ENCODE measurements around the gene ATG13. TPM values are rescaled to one million over a fixed set of nuclear protein-coding genes. Genes with fewer than 3 reads are reported as not detected.
A peak's percentile ranks its signal among the peaks of the same experiment; 100 is the strongest.
"Not testable (repeated sequence)": the region's sequence is repeated elsewhere in the genome, so short reads cannot be mapped to it uniquely, and the experiment has no call there.

Gene ATG13
- total and polyA plus RNA-seq, 4 donors = 40.7 to 74.0 (median 69.8) TPM

GRCh38 chr11:46700241-46701077 is 83.1 kb downstream of the ATG13 start, which contains the start of the genes ARHGAP1 and ZNF408:
ARHGAP1 (minus strand) TSS chr11:46700619; CDS start chr11:46696107, 4,512 bp downstream.
ZNF408 (plus strand) TSS chr11:46701031; CDS start chr11:46701048, 17 bp downstream.
- H3K9me3 ChIP-seq (ENCODE audit: control insufficient read depth, insufficient read depth, low read length) = no peaks in the 10 kb centered on the region
- H3K4me1 ChIP-seq (ENCODE audit: control insufficient read depth, insufficient read depth, low read length) = peaks cover 51% of the 10 kb centered on the region
- no peaks in the 10 kb centered on the region for H3K27me3 ChIP-seq (ENCODE audit: control insufficient read depth, insufficient read depth, low read length)
- H3K4me3 ChIP-seq (ENCODE audit: low read depth, low read length) = peak within 1 kb of the TSS; percentile 89
- under 1% methylated on average over 41 of the region's 44 CpGs for WGBS (ENCODE audit: insufficient coverage)
- peak; percentile 93 to 100 (median 98) for DNase-seq (ENCODE audit: low read depth in 4 of 6, low spot score in 6 of 6)
- H3K36me3 ChIP-seq (ENCODE audit: control insufficient read depth, insufficient read depth, low read length) = peaks cover 48% of the 10 kb centered on the region
- peak within 1 kb of the TSS; percentile 97 for H3K27ac ChIP-seq (ENCODE audit: low read depth, low read length)

- peak overlapping the region; percentile 89 for H3K4me3 ChIP-seq (ENCODE audit: low read depth, low read length)
- peaks cover 44% of the 10 kb centered on the region for H3K4me1 ChIP-seq (ENCODE audit: control insufficient read depth, insufficient read depth, low read length)
- no peaks in the 10 kb centered on the region for H3K9me3 ChIP-seq (ENCODE audit: control insufficient read depth, insufficient read depth, low read length)
- DNase-seq (ENCODE audit: low read depth in 4 of 6, low spot score in 6 of 6) = no peak
- H3K27ac ChIP-seq (ENCODE audit: low read depth, low read length) = peak overlapping the region; percentile 97
- WGBS (ENCODE audit: insufficient coverage) = 1% methylated on average over 29 of the region's 29 CpGs
- H3K27me3 ChIP-seq (ENCODE audit: control insufficient read depth, insufficient read depth, low read length) = no peaks in the 10 kb centered on the region
- H3K36me3 ChIP-seq (ENCODE audit: control insufficient read depth, insufficient read depth, low read length) = peaks cover 48% of the 10 kb centered on the region
Measured at GRCh38 chr11:46701078-46701654, 83.8 kb downstream of the ATG13 start.

- Histone ChIP-seq H3K9me3 (ENCODE audit: control insufficient read depth, insufficient read depth, low read length) (no peaks in the 10 kb centered on the region), H3K27me3 (ENCODE audit: control insufficient read depth, insufficient read depth, low read length) (no peaks in the 10 kb centered on the region), H3K36me3 (ENCODE audit: control insufficient read depth, insufficient read depth, low read length) (peaks cover 64% of the 10 kb centered on the region), H3K4me3 (ENCODE audit: low read depth, low read length) (no peak overlapping the region), H3K4me1 (ENCODE audit: control insufficient read depth, insufficient read depth, low read length) (peaks cover 9% of the 10 kb centered on the region), H3K27ac (ENCODE audit: low read depth, low read length) (no peak overlapping the region)
- 98% methylated on average over 31 of the region's 31 CpGs for WGBS (ENCODE audit: insufficient coverage)
- no peak for DNase-seq (ENCODE audit: low read depth in 4 of 6, low spot score in 6 of 6)
Measured at GRCh38 chr11:46705070-46705688, 87.8 kb downstream of the ATG13 start.

- peaks cover 3% of the 10 kb centered on the region for H3K4me1 ChIP-seq (ENCODE audit: control insufficient read depth, insufficient read depth, low read length)
- no peak overlapping the region for H3K4me3 ChIP-seq (ENCODE audit: low read depth, low read length)
- no peaks in the 10 kb centered on the region for H3K27me3 ChIP-seq (ENCODE audit: control insufficient read depth, insufficient read depth, low read length)
- H3K27ac ChIP-seq (ENCODE audit: low read depth, low read length) = no peak overlapping the region
- no peaks in the 10 kb centered on the region for H3K9me3 ChIP-seq (ENCODE audit: control insufficient read depth, insufficient read depth, low read length)
- no peak for DNase-seq (ENCODE audit: low read depth in 4 of 6, low spot score in 6 of 6)
- peaks cover 69% of the 10 kb centered on the region for H3K36me3 ChIP-seq (ENCODE audit: control insufficient read depth, insufficient read depth, low read length)
- 94% methylated on average over 7 of the region's 7 CpGs for WGBS (ENCODE audit: insufficient coverage)
Measured at GRCh38 chr11:46706886-46707285, 89.5 kb downstream of the ATG13 start.

GRCh38 chr11:46709351-46709750 is 92.0 kb downstream of the ATG13 start:
- not testable (repeated sequence) for DNase-seq (ENCODE audit: low read depth in 4 of 6, low spot score in 6 of 6); H3K4me3 ChIP-seq (ENCODE audit: low read depth, low read length); H3K27ac ChIP-seq (ENCODE audit: low read depth, low read length); H3K27me3 ChIP-seq (ENCODE audit: control insufficient read depth, insufficient read depth, low read length); H3K4me1 ChIP-seq (ENCODE audit: control insufficient read depth, insufficient read depth, low read length); H3K9me3 ChIP-seq (ENCODE audit: control insufficient read depth, insufficient read depth, low read length)
- 93% methylated on average over 9 of the region's 9 CpGs for WGBS (ENCODE audit: insufficient coverage)
- H3K36me3 ChIP-seq (ENCODE audit: control insufficient read depth, insufficient read depth, low read length) = peaks cover 49% of the 10 kb centered on the region

GRCh38 chr11:46710821-46711269 is 93.5 kb downstream of the ATG13 start:
- WGBS (ENCODE audit: insufficient coverage) = 79% methylated on average over 9 of the region's 10 CpGs
- DNase-seq (ENCODE audit: low read depth in 4 of 6, low spot score in 6 of 6) = no peak

GRCh38 chr11:46711303-46711702 is 94.0 kb downstream of the ATG13 start:
- WGBS (ENCODE audit: insufficient coverage) = 89% methylated on average over 5 of the region's 5 CpGs
- Histone ChIP-seq H3K4me1 (ENCODE audit: control insufficient read depth, insufficient read depth, low read length) (no peaks in the 10 kb centered on the region), H3K36me3 (ENCODE audit: control insufficient read depth, insufficient read depth, low read length) (peaks cover 29% of the 10 kb centered on the region), H3K4me3 (ENCODE audit: low read depth, low read length) (no peak overlapping the region), H3K27me3 (ENCODE audit: control insufficient read depth, insufficient read depth, low read length) (no peaks in the 10 kb centered on the region), H3K27ac (ENCODE audit: low read depth, low read length) (no peak overlapping the region), H3K9me3 (ENCODE audit: control insufficient read depth, insufficient read depth, low read length) (no peaks in the 10 kb centered on the region)
- DNase-seq (ENCODE audit: low read depth in 4 of 6, low spot score in 6 of 6) = no peak

More at GRCh38 chr11:46710821-46711269, 93.5 kb downstream of the ATG13 start:
- Histone ChIP-seq H3K9me3 (ENCODE audit: control insufficient read depth, insufficient read depth, low read length) (no peaks in the 10 kb centered on the region), H3K4me1 (ENCODE audit: control insufficient read depth, insufficient read depth, low read length) (no peaks in the 10 kb centered on the region), H3K4me3 (ENCODE audit: low read depth, low read length) (no peak overlapping the region), H3K27me3 (ENCODE audit: control insufficient read depth, insufficient read depth, low read length) (no peaks in the 10 kb centered on the region), H3K36me3 (ENCODE audit: control insufficient read depth, insufficient read depth, low read length) (peaks cover 34% of the 10 kb centered on the region), H3K27ac (ENCODE audit: low read depth, low read length) (no peak overlapping the region)

GRCh38 chr11:46712874-46713576 is 95.7 kb downstream of the ATG13 start:
- Histone ChIP-seq H3K4me1 (ENCODE audit: control insufficient read depth, insufficient read depth, low read length) (no peaks in the 10 kb centered on the region), H3K27ac (ENCODE audit: low read depth, low read length) (no peak overlapping the region), H3K27me3 (ENCODE audit: control insufficient read depth, insufficient read depth, low read length) (no peaks in the 10 kb centered on the region), H3K36me3 (ENCODE audit: control insufficient read depth, insufficient read depth, low read length) (peaks cover 13% of the 10 kb centered on the region), H3K4me3 (ENCODE audit: low read depth, low read length) (no peak overlapping the region), H3K9me3 (ENCODE audit: control insufficient read depth, insufficient read depth, low read length) (no peaks in the 10 kb centered on the region)
- no peak for DNase-seq (ENCODE audit: low read depth in 4 of 6, low spot score in 6 of 6)
- 95% methylated on average over 4 of the region's 7 CpGs for WGBS (ENCODE audit: insufficient coverage)

GRCh38 chr11:46717825-46718154 is 100.4 kb downstream of the ATG13 start:
- not testable (repeated sequence) for H3K9me3 ChIP-seq (ENCODE audit: control insufficient read depth, insufficient read depth, low read length)
- no CpG with 5 or more reads among the region's 2 CpGs for WGBS (ENCODE audit: insufficient coverage)

More at GRCh38 chr11:46717825-46718154, 100.4 kb downstream of the ATG13 start:
- not testable (repeated sequence) for H3K27me3 ChIP-seq (ENCODE audit: control insufficient read depth, insufficient read depth, low read length); DNase-seq (ENCODE audit: low read depth in 4 of 6, low spot score in 6 of 6); H3K27ac ChIP-seq (ENCODE audit: low read depth, low read length); H3K4me1 ChIP-seq (ENCODE audit: control insufficient read depth, insufficient read depth, low read length); H3K4me3 ChIP-seq (ENCODE audit: low read depth, low read length); H3K36me3 ChIP-seq (ENCODE audit: control insufficient read depth, insufficient read depth, low read length)

All from spinal cord (tissue), 10 donors.